Activated naive CD8-positive, alpha-beta T cell (primary cell): ENCODE data around the gene C12orf56.
"Not testable (repeated sequence)": the region's sequence is repeated elsewhere in the genome, so short reads cannot be mapped to it uniquely, and the experiment has no call there.

ENCODE experiments used
- H3K27ac Mint-ChIP-seq: one replicate; pipeline ENCODE4 v1.8.0; 2021; ENCODE audit warnings: mixed read lengths
- H3K27me3 Mint-ChIP-seq: one replicate; pipeline ENCODE4 v1.8.0; 2021; ENCODE audit warnings: mixed read lengths
- H3K36me3 Mint-ChIP-seq: one replicate; pipeline ENCODE4 v1.8.0; 2021; ENCODE audit warnings: mixed read lengths
- H3K4me1 Mint-ChIP-seq: one replicate; pipeline ENCODE4 v1.8.0; 2021; ENCODE audit warnings: low read depth, mixed read lengths
- H3K4me3 Mint-ChIP-seq: one replicate; pipeline ENCODE4 v1.8.0; 2021; ENCODE audit warnings: mild to moderate bottlenecking, mixed read lengths
- H3K9me3 Mint-ChIP-seq: one replicate; pipeline ENCODE4 v1.8.0; 2021; ENCODE audit warnings: low read depth, mixed read lengths

The C12orf56 gene

DNA sequence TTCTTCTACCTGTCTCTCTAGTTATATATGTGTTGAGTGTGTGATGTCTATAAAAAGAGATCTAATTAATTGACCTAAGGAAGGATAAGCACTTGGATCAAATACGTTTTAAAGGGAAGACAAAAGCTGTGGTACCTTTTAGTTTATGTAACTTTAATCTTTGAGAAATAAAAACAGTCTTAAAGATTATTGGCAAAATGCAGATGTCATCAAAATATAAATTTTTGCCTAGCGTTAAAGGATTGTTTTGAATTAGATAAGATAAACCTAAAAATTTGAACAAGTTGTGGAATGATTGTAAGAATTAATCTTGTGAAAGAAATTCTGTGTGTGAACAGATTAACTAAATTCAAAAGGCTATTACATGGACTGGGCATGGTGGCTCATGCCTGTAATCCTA lies 42.9 kb downstream of the C12orf56 start:
- Mint-ChIP-seq H3K36me3 (no peaks in the 10 kb centered on the region), H3K27ac (no peak overlapping the region), H3K4me3 (no peak overlapping the region), H3K9me3 (no peaks in the 10 kb centered on the region), H3K4me1 (no peaks in the 10 kb centered on the region), H3K27me3 (no peaks in the 10 kb centered on the region)

DNA sequence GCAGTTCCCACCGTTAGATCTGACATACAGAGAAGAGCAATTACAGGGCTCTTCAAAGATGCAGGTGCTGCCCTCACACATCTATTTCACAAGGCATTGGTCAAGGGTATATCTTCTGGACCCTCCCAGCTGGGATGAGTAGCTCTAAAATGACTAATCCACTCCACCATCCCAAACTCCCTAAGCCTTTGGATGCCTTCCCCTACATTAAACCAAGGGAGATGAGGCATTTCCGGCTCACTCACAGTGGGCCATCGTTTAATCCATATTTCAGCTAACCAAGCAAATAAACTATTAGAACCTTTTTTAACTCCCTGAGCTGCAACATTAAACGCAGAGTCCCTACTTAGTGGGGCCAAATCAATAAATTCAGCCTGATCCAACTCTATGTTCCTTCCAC lies 45.9 kb downstream of the C12orf56 start:
- H3K4me3 Mint-ChIP-seq, H3K36me3 Mint-ChIP-seq, H3K27me3 Mint-ChIP-seq, H3K27ac Mint-ChIP-seq, H3K4me1 Mint-ChIP-seq, H3K9me3 Mint-ChIP-seq: not testable (repeated sequence)

DNA sequence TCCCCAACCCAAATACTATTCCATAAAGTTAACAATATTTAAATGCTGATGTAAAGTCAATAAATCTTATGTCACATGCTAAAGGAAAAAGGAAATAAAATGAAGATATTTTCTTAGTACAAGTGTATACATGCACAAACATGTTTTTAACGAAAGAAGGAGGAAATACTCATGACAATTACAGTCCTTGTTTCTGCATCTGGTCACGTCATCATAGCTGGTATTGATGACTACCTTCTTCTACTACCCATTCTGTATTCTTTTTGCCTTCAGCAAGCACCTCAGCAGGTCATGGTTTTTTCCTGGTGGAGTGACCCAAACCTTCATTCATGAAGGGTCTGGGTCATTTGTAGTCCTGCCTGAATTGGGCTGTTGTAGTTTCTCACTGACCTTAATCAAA lies 50.0 kb downstream of the C12orf56 start:
- not testable (repeated sequence) for H3K9me3 Mint-ChIP-seq, H3K36me3 Mint-ChIP-seq, H3K27ac Mint-ChIP-seq, H3K27me3 Mint-ChIP-seq, H3K4me3 Mint-ChIP-seq, H3K4me1 Mint-ChIP-seq

DNA sequence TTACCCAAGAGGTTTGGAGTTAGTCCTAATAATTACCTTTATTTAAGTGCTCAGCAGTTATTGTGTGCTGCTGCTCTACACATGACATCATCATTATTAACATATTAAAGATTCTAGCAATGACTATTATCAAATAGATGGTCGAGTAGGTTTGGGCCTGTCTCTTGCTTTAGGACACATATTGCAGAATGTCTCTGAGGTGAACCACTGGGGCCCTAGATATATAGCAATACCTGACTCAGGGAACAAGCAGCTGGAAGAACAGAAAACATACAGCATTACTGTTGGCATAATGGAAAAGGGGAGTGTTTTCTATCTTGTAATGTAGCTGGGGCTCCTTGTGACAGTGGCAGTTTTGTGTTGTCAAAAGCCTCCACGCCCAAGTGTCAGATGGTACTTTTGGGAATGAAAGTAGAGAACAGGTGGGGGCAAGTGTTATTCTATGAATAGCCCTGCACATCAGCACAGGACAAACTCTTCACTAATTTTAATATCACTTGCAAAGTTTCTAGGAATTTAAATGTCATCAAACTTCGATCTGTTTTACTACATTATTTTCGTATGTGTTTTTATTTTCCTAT lies 54.6 kb downstream of the C12orf56 start:
- Mint-ChIP-seq H3K27ac (no peak overlapping the region), H3K27me3 (no peaks in the 10 kb centered on the region), H3K9me3 (no peaks in the 10 kb centered on the region), H3K36me3 (no peaks in the 10 kb centered on the region), H3K4me3 (no peak overlapping the region), H3K4me1 (no peaks in the 10 kb centered on the region)

DNA sequence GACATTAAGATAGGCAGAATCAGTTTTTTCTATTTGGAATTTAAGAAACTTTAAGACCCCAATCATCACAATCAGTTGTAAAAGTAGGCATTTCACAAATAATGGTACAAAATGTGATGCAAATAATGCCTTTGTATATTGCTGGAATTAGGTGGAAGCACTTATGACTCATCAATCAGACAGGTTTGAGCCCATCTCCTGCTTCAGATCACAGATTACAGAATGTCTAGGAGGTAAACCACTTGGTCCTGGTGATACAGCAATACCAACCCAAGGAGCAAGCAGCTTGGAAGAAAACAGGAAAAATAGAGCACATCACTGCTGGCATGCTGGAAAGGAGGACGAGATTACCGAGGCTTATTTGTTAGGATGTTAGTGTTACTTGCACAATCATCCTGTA lies 57.6 kb downstream of the C12orf56 start:
- H3K27me3 Mint-ChIP-seq, result peaks cover 2% of the 10 kb centered on the region
- H3K36me3 Mint-ChIP-seq, result peaks cover 2% of the 10 kb centered on the region
- no peaks in the 10 kb centered on the region for H3K4me1 Mint-ChIP-seq
- peaks cover 4% of the 10 kb centered on the region for H3K9me3 Mint-ChIP-seq
- H3K4me3 Mint-ChIP-seq, result no peak overlapping the region
- H3K27ac Mint-ChIP-seq, result no peak overlapping the region

DNA sequence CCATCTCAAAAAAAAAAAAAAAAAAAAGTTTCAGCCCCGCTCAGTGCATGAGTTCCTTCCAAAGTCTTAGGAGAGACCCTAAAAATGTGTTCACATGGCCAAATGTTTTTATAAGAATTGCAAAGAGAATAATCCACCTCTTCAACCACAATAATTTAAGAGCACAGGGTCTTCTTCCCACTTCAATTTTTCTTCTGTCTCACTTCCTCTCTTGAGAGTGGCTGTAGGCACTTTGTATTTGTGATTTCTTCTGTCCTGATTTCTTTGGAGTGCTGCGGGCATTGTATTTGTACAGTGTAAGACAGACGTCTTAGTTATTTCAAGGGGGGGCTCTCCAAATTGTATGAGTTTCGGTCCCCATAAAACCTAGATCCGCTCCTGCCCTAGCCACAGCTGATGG lies 58.3 kb downstream of the C12orf56 start:
- H3K36me3 Mint-ChIP-seq, result peaks cover 2% of the 10 kb centered on the region
- H3K27me3 Mint-ChIP-seq, result peaks cover 2% of the 10 kb centered on the region
- no peak overlapping the region for H3K27ac Mint-ChIP-seq
- H3K4me3 Mint-ChIP-seq, result no peak overlapping the region
- peaks cover 4% of the 10 kb centered on the region for H3K9me3 Mint-ChIP-seq
- no peaks in the 10 kb centered on the region for H3K4me1 Mint-ChIP-seq

DNA sequence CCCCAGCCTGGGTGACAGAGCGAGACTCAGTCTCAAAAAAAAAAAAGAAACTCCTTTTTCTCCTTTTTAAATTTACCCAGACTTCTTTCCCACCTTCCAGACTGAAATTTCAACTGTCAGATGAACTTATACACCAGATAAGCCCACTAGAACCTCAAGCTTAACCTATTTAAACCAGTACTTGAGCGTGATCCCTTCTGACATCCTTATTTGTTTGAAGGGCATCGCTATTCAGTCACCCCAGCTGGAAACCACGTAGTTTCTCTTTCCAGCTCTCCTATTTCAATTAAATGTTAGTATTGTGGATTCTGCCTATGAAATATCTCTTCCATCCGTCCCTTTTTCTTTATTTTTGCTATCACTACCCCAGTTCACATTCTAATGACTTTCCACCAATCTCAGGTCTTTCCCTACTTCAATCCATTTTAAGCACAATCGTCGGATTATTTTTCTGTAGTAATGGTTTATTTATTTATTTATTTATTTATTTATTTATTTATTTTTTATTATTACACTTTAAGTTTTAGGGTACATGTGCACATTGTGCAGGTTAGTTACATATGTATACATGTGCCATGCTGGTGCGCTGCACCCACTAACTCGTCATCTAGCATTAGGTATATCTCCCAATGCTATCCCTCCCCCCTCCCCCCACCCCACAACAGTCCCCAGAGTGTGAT lies 61.4 kb downstream of the C12orf56 start:
- H3K36me3 Mint-ChIP-seq, H3K4me1 Mint-ChIP-seq, H3K4me3 Mint-ChIP-seq, H3K9me3 Mint-ChIP-seq, H3K27me3 Mint-ChIP-seq, H3K27ac Mint-ChIP-seq: not testable (repeated sequence)

DNA sequence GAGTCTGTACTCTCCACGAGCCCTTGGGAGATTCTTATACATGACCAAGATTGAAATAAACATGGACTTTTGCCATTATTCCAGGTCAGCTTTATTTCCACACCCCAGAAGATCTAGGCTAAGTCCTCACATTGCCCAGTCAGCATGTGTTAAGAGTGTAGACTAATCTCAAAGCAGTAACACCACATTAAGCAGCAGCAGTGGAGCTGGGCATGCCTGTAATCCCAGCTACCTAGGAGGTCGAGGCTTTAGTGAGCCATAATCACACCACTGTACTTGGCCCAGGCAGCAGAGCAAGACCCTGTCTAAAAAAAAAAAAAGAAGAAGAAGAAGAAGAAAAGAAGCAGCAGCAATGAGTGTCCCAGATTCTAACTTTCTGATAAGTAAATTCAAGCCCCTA lies 65.5 kb downstream of the C12orf56 start:
- H3K4me3 Mint-ChIP-seq, result no peak overlapping the region
- H3K27ac Mint-ChIP-seq, result no peak overlapping the region
- peaks cover under 1% of the 10 kb centered on the region for H3K9me3 Mint-ChIP-seq
- peaks cover 2% of the 10 kb centered on the region for H3K36me3 Mint-ChIP-seq
- no peaks in the 10 kb centered on the region for H3K27me3 Mint-ChIP-seq
- H3K4me1 Mint-ChIP-seq, result no peaks in the 10 kb centered on the region

DNA sequence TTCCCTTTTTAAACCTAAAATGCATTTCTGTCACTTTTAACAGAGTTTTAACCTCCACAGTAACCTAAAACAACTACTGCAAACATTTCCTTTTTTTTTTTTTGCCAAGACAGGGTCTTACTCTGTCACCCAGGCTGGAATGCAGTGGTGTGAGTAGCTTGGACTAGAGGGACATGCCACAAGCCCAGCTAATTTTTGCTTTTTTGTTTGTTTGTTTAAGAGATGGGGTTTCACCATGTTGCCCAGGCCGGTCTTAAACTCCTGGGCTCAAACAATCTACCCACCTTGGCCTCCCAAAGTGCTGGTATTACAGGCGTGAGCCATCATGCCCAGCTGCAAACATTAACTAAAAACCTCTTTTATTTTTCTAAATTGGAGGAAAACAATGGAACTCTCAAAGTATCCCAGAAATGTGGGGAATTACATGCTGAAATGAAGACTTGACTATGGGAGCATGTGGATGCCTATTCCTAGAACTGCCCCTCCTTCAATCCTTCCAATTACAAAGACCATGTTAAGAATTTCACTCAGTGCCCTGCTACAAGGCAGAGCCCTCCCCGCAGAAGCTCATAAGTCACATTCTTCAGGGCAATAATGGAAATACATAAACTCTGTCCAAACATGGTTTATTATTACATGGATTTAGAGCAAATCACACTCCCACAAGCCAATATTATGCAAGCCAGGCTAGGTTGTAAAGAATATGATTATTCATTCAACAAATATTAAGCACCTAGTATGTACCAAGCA lies 66.9 kb downstream of the C12orf56 start:
- H3K9me3 Mint-ChIP-seq, result no peaks in the 10 kb centered on the region
- no peak overlapping the region for H3K4me3 Mint-ChIP-seq
- no peaks in the 10 kb centered on the region for H3K27me3 Mint-ChIP-seq
- H3K4me1 Mint-ChIP-seq, result no peaks in the 10 kb centered on the region
- H3K27ac Mint-ChIP-seq, result no peak overlapping the region
- peaks cover 2% of the 10 kb centered on the region for H3K36me3 Mint-ChIP-seq

DNA sequence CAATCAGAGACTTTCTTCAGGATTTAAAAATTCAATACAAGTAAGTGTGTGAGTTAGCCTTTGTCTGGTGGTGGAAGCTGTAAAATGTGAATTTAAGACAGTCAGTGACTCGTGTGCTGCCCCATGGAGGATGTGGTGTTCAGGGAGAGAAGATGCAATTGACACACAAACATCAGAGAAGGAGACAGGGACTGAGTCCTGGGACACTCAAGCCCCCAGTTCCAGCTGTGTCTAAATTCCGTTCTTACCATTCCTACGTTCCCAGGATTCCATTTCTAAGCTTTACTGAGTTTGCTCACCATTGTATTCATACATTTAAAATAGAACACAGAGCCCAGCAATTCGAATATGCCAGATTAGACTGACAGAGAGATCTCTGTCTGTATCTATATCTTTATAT lies 67.6 kb downstream of the C12orf56 start:
- no peaks in the 10 kb centered on the region for H3K4me1 Mint-ChIP-seq
- H3K9me3 Mint-ChIP-seq, result no peaks in the 10 kb centered on the region
- H3K4me3 Mint-ChIP-seq, result no peak overlapping the region
- H3K36me3 Mint-ChIP-seq, result peaks cover 2% of the 10 kb centered on the region
- no peaks in the 10 kb centered on the region for H3K27me3 Mint-ChIP-seq
- no peak overlapping the region for H3K27ac Mint-ChIP-seq

DNA sequence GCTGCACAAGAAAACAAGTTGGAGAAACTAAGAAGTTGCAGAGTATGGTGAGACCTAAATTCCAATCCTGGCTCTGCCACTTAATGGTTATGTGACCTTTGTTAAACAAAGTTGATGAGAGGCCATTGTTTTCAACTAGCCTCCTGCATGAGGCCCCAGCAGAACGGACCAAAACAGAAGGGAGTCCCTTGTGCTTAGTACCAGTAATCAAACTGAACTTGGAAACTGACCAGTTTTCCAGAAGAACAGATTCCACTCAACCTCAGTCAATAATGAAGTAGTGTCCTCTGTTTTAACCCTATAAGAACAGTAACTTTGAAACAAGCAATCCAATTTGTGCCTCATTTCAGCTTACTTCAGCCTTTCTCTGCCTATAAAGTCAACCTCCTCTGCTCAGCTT lies 69.9 kb downstream of the C12orf56 start:
- no peaks in the 10 kb centered on the region for H3K4me1 Mint-ChIP-seq
- no peak overlapping the region for H3K4me3 Mint-ChIP-seq
- H3K27me3 Mint-ChIP-seq, result no peaks in the 10 kb centered on the region
- no peak overlapping the region for H3K27ac Mint-ChIP-seq
- H3K9me3 Mint-ChIP-seq, result no peaks in the 10 kb centered on the region
- peaks cover 2% of the 10 kb centered on the region for H3K36me3 Mint-ChIP-seq

DNA sequence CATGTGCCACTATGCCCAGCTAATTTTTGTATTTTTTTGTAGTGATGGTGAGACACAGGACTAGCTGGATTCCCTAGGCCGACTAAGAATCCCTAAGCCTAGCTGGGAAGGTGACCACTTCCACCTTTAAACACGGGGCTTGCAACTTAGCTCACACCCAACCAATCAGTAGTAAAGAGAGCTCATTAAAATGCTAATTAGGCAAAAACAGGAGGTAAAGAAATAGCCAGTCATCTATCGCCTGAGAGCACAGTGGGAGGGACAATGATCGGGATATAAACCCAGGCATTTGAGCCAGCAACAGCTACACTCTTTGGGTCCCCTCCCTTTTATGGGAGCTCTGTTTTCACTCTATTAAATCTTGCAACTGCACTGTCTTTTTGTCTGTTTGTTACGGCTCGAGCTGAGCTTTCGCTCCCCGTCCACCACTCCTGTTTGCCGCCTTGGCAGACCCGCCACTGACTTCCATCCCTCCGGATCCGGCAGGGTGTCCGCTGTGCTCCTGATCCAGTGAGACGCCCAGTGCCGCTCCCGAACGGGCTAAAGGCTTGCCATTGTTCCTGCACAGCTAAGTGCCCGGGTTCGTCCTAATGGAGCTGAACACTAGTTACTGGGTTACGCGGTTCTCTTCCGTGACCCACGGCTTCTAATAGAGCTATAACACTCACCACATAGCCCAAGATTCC lies 70.9 kb downstream of the C12orf56 start:
- H3K9me3 Mint-ChIP-seq, H3K27me3 Mint-ChIP-seq, H3K4me1 Mint-ChIP-seq, H3K36me3 Mint-ChIP-seq, H3K4me3 Mint-ChIP-seq, H3K27ac Mint-ChIP-seq: not testable (repeated sequence)

DNA sequence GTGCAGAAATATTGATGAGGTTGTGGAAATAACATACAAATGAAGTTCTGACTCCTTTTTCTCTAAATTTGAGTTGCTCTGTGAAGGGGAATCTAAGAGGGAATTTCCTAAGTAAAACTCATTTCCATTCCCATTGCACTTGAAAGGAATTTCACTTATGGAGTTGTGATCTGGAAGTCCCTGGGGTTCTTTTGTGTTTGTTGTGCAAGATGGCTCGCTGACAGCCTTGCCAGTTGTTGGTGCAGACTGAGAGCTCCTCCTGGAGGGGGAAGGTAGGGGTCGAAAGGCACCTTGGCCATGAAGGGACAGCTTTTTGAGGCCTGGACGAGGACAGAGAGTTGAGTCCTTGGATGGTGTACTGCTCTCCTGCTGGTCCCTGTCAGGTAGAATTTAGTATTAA lies 72.0 kb downstream of the C12orf56 start:
- H3K27me3 Mint-ChIP-seq, result no peaks in the 10 kb centered on the region
- H3K4me1 Mint-ChIP-seq, result no peaks in the 10 kb centered on the region
- H3K27ac Mint-ChIP-seq, result no peak overlapping the region
- H3K4me3 Mint-ChIP-seq, result no peak overlapping the region
- H3K9me3 Mint-ChIP-seq, result no peaks in the 10 kb centered on the region
- peaks cover 2% of the 10 kb centered on the region for H3K36me3 Mint-ChIP-seq

DNA sequence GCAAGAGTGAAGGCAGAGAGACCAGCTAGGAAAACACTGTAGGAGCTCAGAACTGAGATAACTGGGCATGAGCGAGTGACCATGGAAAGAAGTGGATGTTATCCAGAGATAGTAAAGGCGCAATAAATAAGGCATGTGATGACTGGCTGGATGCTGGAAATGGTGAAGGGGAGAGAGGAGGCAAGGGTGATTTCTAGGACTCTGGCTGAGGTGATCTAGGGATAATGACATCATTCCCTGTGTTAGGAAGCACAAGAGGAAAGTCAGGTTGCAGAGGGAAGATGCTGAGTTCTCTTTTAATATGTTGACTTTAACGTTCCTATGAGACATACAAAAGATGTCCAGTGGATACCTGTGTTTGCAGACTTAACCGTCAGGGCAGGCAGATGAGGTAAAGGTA lies 78.7 kb downstream of the C12orf56 start:
- Mint-ChIP-seq H3K27ac (no peak overlapping the region), H3K4me3 (no peak overlapping the region), H3K9me3 (no peaks in the 10 kb centered on the region), H3K36me3 (no peaks in the 10 kb centered on the region), H3K27me3 (no peaks in the 10 kb centered on the region), H3K4me1 (no peaks in the 10 kb centered on the region)

DNA sequence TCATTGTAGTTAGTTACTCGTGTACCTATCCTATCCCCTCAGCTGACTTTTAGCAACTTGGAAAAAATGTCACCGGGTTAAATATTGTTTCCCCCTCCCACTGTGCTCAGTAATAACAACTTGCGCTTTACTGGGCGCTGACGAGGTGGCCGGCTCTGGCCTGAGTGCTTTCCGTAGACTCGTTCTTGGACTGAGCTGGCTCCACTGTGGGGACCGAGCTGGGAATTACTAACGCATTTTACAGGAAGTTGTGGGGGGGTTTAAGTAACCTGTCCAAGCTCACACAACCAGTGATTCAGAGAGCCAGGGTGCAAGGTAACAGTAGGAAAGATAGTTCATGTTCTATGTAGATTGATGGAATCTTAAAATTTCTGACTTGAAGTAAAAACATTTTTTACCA lies 86.0 kb downstream of the C12orf56 start:
- Mint-ChIP-seq H3K27me3 (peaks cover 3% of the 10 kb centered on the region), H3K4me1 (no peaks in the 10 kb centered on the region), H3K9me3 (no peaks in the 10 kb centered on the region), H3K4me3 (no peak overlapping the region), H3K36me3 (peaks cover 2% of the 10 kb centered on the region), H3K27ac (no peak overlapping the region)
